Left ventricle myocardium inferior (tissue), 1 donor: ENCODE results near the gene OGFOD1. TPM values are rescaled to one million over a fixed set of nuclear protein-coding genes. Genes with fewer than 3 reads are reported as not detected.

Experiments used
- DNase-seq: peaks from one replicate; pipeline ENCODE4 v3.0.0-alpha.2; 2020
- H3K27ac ChIP-seq: fragments of 200-600 bp; replicated peaks from 2 replicates; pipeline ENCODE4 v1.8.0; 2021
- H3K27me3 ChIP-seq: fragments of 200-600 bp; 2 replicates; pipeline ENCODE4 v1.8.0; 2021; ENCODE audit warnings: low read depth
- H3K36me3 ChIP-seq: fragments of 200-600 bp; 2 replicates; pipeline ENCODE4 v1.8.0; 2021
- H3K4me1 ChIP-seq: fragments of 200-600 bp; 2 replicates; pipeline ENCODE4 v1.8.0; 2021
- H3K4me3 ChIP-seq: fragments of 200-600 bp; 2 replicates; pipeline ENCODE4 v1.8.0; 2021; ENCODE audit warnings: mild to moderate bottlenecking, moderate library complexity
- H3K9me3 ChIP-seq: fragments of 200-600 bp; replicated peaks from 2 replicates; pipeline ENCODE4 v1.8.0; 2021
- CTCF ChIP-seq: fragments of 200-600 bp; IDR thresholded peaks from 2 replicates; pipeline ENCODE4 v1.8.0; 2021; ENCODE audit warnings: antibody characterized with exemption, mild to moderate bottlenecking, borderline replicate concordance
- intact Hi-C: fragments of 100-400 bp; cut with micrococcal nuclease; formaldehyde crosslinking; loops from one replicate; pipeline ENCODE4 v1.11.0; 2022
- long read RNA-seq: library from polyadenylated mRNA; unstranded; transcript quantifications from one replicate; pipeline ENCODE4 v2.0.0, GENCODE V29; 2021
- total RNA-seq: library from RNA; stranded (reverse); fragmentation: NEBNext Ultra II Directional; extraction: Animal tissue kit (Norgen Biotek cat#: 25700); gene quantifications from one replicate; pipeline ENCODE4 v1.2.1, GENCODE V29; 2021
- donor health status: DM: no; HTN: yes; CAD: no; lungs with severe emphysema.

OGFOD1 gene
- total RNA-seq = 35.4 TPM
- long read RNA-seq, full-length matches to known transcripts = 40 of 48 reads
- long read RNA-seq, partial matches to known transcripts = 4 of 48 reads
- long read RNA-seq, other reads (novel, unspliced or antisense) = 4 of 48 reads

- peak; percentile 93 for DNase-seq
- Histone ChIP-seq H3K27me3 (no peaks in the 10 kb centered on the region), H3K4me3 (peak within 1 kb of the TSS; percentile 94), H3K9me3 (no peaks in the 10 kb centered on the region), H3K36me3 (peaks cover 29% of the 10 kb centered on the region), H3K4me1 (peaks cover 56% of the 10 kb centered on the region), H3K27ac (peak within 1 kb of the TSS; percentile 88)
- peak; percentile 31 for TF ChIP-seq CTCF
- intact Hi-C loops = no loop called here
These were observed at the start of gene OGFOD1, which contains the start of gene NUDT21 for GRCh38 chr16:56450986-56451752. Gene OGFOD1 (plus strand): TSS chr16:56451554. CDS start chr16:56451613, 59 bp downstream. Gene NUDT21 (minus strand): TSS chr16:56451332. CDS start chr16:56451202, 130 bp downstream.

GRCh38 chr16:56405977-56406672 lies 45.2 kb upstream of the OGFOD1 start:
- H3K9me3 ChIP-seq = no peaks in the 10 kb centered on the region
- H3K27ac ChIP-seq = no peak overlapping the region
- H3K4me1 ChIP-seq = no peaks in the 10 kb centered on the region
- H3K27me3 ChIP-seq = no peaks in the 10 kb centered on the region
- no peak for DNase-seq
- TF ChIP-seq CTCF = no peak
- H3K4me3 ChIP-seq = no peak overlapping the region
- intact Hi-C loops = no loop called here
- peaks cover 88% of the 10 kb centered on the region for H3K36me3 ChIP-seq

GRCh38 chr16:56408379-56409098 lies 42.8 kb upstream of the OGFOD1 start:
- Histone ChIP-seq H3K4me3 (no peak overlapping the region), H3K27me3 (no peaks in the 10 kb centered on the region), H3K36me3 (peaks cover 86% of the 10 kb centered on the region), H3K4me1 (no peaks in the 10 kb centered on the region), H3K27ac (no peak overlapping the region), H3K9me3 (no peaks in the 10 kb centered on the region)
- no peak for DNase-seq
- intact Hi-C loops = no loop called here
- TF ChIP-seq CTCF = no peak

- Histone ChIP-seq H3K9me3 (no peaks in the 10 kb centered on the region), H3K4me1 (peaks cover 3% of the 10 kb centered on the region), H3K27me3 (no peaks in the 10 kb centered on the region), H3K4me3 (no peak overlapping the region), H3K36me3 (peaks cover 79% of the 10 kb centered on the region), H3K27ac (no peak overlapping the region)
- intact Hi-C loops = no loop called here
- no peak for DNase-seq
- TF ChIP-seq CTCF = no peak
These were observed 42.2 kb upstream of the OGFOD1 start for GRCh38 chr16:56409195-56409594.

DNA sequence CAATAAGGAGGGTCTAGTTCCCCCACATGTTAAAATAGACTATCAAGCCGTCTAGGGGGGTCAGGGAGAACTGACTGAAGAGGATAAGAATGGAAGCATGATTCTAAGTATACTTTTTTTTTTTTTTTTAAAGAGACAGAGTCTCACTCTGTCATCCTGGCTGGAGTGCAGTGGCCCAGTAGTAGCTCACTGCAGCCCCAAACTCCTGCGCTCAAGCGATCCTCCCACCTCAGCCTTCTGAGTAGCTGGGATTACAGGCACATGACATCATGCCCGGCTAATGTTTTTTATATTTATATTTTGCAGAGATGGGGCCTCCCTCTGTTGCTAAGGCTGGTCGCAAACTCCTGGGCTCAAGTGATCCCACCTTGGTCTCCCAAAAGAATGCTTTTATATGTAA lies 40.2 kb upstream of the OGFOD1 start:
- Histone ChIP-seq H3K27ac (no peak overlapping the region), H3K9me3 (no peaks in the 10 kb centered on the region), H3K4me1 (peaks cover 18% of the 10 kb centered on the region), H3K4me3 (no peak overlapping the region), H3K36me3 (peaks cover 65% of the 10 kb centered on the region), H3K27me3 (no peaks in the 10 kb centered on the region)
- TF ChIP-seq CTCF = no peak
- no peak for DNase-seq
- intact Hi-C loops = no loop called here
